H54 (cell line): ENCODE results near the gene TLR6.
"Not testable (repeated sequence)": the region's sequence is repeated elsewhere in the genome, so short reads cannot be mapped to it uniquely, and the experiment has no call there.

Experiments
- DNase-seq: peaks from one replicate; pipeline ENCODE4 v3.0.0; 2011; ENCODE audit warnings: low spot score, mixed read lengths; ENCODE audit not compliant: insufficient read length
- FAIRE-seq: peaks from 3 replicates; lab custom pipeline; 2011; peaks lifted over from hg19 to GRCh38; lab: Jason Lieb, UNC
- POLR2A ChIP-seq: IDR thresholded peaks from 2 replicates; pipeline ENCODE4 v1.6.1; 2011; ENCODE audit warnings: low read depth, mild to moderate bottlenecking, low read length

TLR6 gene

GRCh38 chr4:38821739-38822138 lies 34.9 kb downstream of the TLR6 start:
- FAIRE-seq: no peak
- no peak for TF ChIP-seq POLR2A

DNA sequence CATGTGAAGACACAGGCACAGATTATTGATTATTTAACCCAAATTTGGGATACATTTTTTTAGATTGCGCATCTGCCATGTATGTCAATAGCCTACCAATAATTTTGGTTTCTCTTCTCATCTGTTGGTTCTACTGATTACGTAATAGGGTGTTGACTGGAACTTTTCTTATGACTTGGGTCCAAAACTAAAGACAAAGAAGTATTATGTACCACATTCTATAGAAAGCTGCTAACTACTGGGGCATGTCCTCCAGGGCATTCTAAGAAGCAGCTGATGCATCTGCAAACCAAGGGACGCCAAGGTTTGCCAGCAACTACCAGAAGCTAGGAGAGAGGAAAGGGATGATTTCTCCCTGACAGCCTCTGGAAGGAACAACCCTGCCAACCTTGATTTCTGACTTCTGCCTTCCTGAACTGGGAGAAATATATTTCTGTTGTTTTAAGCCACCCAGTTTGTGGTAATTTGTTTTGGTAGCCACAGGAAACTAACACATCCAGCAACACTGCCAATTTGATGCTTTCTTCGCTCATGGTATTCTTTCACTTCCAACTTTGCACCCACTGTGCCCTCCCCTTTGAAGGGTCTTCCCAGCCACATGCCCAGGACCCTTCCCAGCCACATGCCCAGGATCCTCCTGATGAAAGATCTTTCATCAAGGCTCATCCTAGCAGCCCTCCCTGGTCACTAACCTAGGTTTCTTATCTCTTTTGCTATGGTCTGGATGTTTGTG lies 36.1 kb downstream of the TLR6 start:
- FAIRE-seq: no peak
- no peak for DNase-seq
- no peak for TF ChIP-seq POLR2A

More at GRCh38 chr4:38821739-38822138, 34.9 kb downstream of the TLR6 start:
- no peak for DNase-seq

- DNase-seq: no peak
- no peak for TF ChIP-seq POLR2A
- FAIRE-seq: no peak
These were observed 37.0 kb downstream of the TLR6 start for GRCh38 chr4:38819569-38819968.

GRCh38 chr4:38818441-38818976 lies 38.1 kb downstream of the TLR6 start:
- no peak for DNase-seq
- no peak for TF ChIP-seq POLR2A
- FAIRE-seq: no peak

DNA sequence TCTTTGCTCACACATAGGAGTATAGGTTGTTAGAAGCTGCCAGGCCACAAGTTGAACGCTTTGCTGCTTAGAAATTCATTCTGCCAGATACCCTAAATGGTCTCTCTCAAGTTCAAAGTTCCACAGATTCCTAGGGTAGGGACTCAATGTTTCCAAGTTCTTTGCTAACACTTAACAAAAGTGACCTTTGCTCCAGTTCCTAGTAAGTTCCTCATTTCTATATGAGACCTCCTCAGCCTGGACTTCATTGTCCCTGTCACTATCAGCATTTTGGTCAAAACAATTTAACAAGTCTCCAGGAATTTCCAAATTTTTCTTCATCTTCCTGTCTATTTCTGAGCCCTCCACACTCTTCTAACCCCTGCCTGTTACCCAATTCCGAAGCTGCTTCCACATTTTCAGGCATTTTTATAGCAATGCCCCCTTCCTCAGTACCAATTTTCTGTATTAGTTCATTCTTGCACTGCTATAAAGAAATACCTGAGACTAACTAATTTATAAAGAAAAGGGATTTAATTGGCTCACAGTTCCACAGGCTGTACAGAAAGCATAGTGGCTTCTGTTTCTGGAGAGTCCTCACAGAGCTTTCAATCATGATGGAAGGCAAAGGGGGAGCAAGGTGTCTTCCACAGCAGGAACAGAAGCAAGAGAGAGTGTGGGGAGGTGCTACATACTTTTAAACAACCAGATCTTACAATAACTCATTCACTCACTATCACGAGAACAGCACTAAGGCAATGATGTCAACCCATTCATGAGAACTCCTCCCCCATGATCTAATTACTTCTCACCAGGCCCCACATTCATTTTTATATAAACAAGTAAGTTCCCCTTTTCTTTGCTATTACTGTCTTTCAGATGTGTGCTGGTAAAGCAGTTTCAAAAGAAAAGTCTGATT lies 40.5 kb downstream of the TLR6 start:
- FAIRE-seq: no peak
- no peak for TF ChIP-seq POLR2A
- no peak for DNase-seq

- DNase-seq (no peak), FAIRE-seq (no peak)
- TF ChIP-seq POLR2A: no peak
These were observed 42.2 kb downstream of the TLR6 start for GRCh38 chr4:38814386-38814785.

DNA sequence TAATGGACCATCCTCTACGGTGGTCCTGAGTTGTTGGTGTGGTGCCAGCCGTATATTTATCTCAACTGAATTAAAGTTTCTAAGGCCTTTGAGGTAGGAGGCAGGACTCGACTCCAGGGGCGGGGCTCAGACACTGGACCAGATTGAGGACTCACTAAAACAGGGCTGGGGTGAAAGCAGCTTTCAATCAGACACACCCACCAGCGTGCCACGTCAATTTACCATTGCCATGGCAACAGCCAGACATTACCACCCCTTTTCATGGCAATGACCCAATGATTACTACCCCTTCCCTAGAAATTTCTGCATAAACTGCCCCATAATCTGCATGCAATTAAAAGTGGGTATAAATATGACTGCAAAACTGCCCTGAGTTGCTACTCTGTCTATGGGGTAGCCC lies 45.3 kb downstream of the TLR6 start:
- TF ChIP-seq POLR2A: no peak
- FAIRE-seq (no peak), DNase-seq (no peak)

DNA sequence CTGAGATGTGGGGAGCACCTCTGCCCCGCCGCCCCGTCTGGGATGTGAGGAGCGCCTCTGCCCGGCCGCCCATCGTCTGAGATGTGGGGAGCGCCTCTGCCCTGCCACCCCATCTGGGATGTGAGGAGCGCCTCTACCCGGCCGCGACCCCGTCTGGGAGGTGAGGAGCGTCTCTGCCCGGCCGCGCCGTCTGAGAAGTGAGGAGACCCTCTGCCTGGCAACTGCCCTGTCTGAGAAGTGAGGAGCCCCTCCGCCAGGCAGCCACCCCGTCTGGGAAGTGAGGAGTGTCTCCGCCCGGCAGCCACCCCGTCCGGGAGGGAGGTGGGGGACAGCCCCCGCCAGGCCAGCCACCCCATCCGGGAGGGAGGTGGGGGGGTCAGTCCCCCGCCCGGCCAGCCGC lies 49.2 kb downstream of the TLR6 start:
- not testable (repeated sequence) for DNase-seq, FAIRE-seq

DNA sequence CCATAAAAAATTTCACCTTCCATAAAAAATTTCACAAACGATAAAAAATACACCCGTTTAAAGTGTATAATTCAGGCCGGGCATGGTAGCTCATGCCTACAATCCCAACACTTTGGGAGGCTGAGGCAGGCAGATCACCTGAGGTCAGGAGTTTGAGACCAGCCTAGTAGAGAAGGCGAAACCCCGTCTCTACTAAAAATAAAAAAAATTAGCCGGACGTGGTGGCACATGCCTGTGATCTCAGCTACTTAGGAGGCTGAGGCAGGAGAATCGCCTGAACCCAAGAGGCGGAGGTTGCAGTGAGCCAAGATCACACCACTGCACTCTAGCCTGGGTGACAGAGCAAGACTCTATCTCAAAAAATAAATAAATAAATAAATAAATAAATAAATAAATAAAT lies 50.4 kb downstream of the TLR6 start:
- not testable (repeated sequence) for FAIRE-seq, DNase-seq

- FAIRE-seq (no peak), DNase-seq (no peak)
- no peak for TF ChIP-seq POLR2A
These were observed 51.0 kb downstream of the TLR6 start for GRCh38 chr4:38805530-38806145.

GRCh38 chr4:38804654-38805295 lies 51.8 kb downstream of the TLR6 start, which contains the start of gene TLR1:
Gene TLR1 (minus strand): TSS chr4:38804791. CDS start chr4:38798831, 5,960 bp downstream.
- no peak for DNase-seq
- TF ChIP-seq POLR2A: no peak
- no peak for FAIRE-seq

GRCh38 chr4:38803833-38804653 lies 52.6 kb downstream of the TLR6 start:
- no peak for FAIRE-seq
- no peak for TF ChIP-seq POLR2A
- no peak for DNase-seq
